ENCODE results near the gene TSPAN15.

- TF ChIP-seq CTCF (IDR thresholded peaks at IDR 0.05; ENCODE audit: insufficient read depth, low read length, poor library complexity, severe bottlenecking) (no peak), EZH2phosphoT487 (conservative IDR thresholded peaks at IDR 0.05; ENCODE audit: low read length) (no peak)
These were observed 33.5 kb downstream of the TSPAN15 start for GRCh38 chr10:69484736-69485135.

All from SU-DHL-6 (cell line).